SK-N-SH treated with all-trans-retinoic acid at 6 μM for 48 hours (cell line): Measurements from ENCODE around the gene CMC2.

ENCODE experiments used
- ARNTL ChIP-seq: fragments of 450-650 bp; formaldehyde crosslinking; IDR thresholded peaks from 2 replicates; pipeline ENCODE4 v1.5.0; 2020; ENCODE audit warnings: low read depth, mild to moderate bottlenecking, moderate library complexity, borderline replicate concordance
- BACH2 ChIP-seq: fragments of 250-450 bp; sonication (Bioruptor Pico); IDR thresholded peaks from 2 replicates; pipeline ENCODE4 v1.9.0; 2021; ENCODE audit warnings: mild to moderate bottlenecking, borderline replicate concordance
- CSDC2 ChIP-seq: fragments of 250-450 bp; sonication (Bioruptor Pico); IDR thresholded peaks from 2 replicates; pipeline ENCODE4 v1.5.0; 2020; ENCODE audit warnings: mild to moderate bottlenecking, moderate library complexity
- GLIS3 ChIP-seq: fragments of 250-450 bp; sonication (Bioruptor Pico); IDR thresholded peaks from 2 replicates; pipeline ENCODE4 v1.5.0; 2020; ENCODE audit warnings: mild to moderate bottlenecking, moderate library complexity
- PATZ1 ChIP-seq: fragments of 250-450 bp; sonication (Bioruptor Pico); IDR thresholded peaks from 2 replicates; pipeline ENCODE4 v1.8.0; 2020; ENCODE audit warnings: mild to moderate bottlenecking, moderate library complexity, borderline replicate concordance
- ZC3H10 ChIP-seq: fragments of 250-450 bp; sonication (Bioruptor Pico); IDR thresholded peaks from 2 replicates; pipeline ENCODE4 v1.5.1; 2021; ENCODE audit warnings: mild to moderate bottlenecking, moderate library complexity
- ZNF70 ChIP-seq: fragments of 450-650 bp; formaldehyde crosslinking; IDR thresholded peaks from 2 replicates; pipeline ENCODE4 v1.5.0; 2020; ENCODE audit warnings: mild to moderate bottlenecking, moderate library complexity
- ZNF8 ChIP-seq: fragments of 450-650 bp; formaldehyde crosslinking; IDR thresholded peaks from 2 replicates; pipeline ENCODE4 v1.5.0; 2020; ENCODE audit warnings: mild to moderate bottlenecking, moderate library complexity
- TF ChIP-seq, protein P1 (sequence below): fragments of 250-450 bp; sonication (Bioruptor Pico); IDR thresholded peaks from 2 replicates; pipeline ENCODE4 v1.8.0; 2021; ENCODE audit warnings: low read depth, mild to moderate bottlenecking, moderate library complexity, borderline replicate concordance

- no peak for TF ChIP-seq ARNTL
- TF ChIP-seq BACH2 (CRISPR knock-in tag): no peak
- TF ChIP-seq ZNF70 (CRISPR knock-in tag): no peak
- TF ChIP-seq PATZ1 (CRISPR knock-in tag): no peak
- TF ChIP-seq CSDC2 (CRISPR knock-in tag): no peak
- TF ChIP-seq GLIS3 (CRISPR knock-in tag): no peak
- no peak for TF ChIP-seq ZNF8 (CRISPR knock-in tag)
- TF ChIP-seq, protein P1, sequence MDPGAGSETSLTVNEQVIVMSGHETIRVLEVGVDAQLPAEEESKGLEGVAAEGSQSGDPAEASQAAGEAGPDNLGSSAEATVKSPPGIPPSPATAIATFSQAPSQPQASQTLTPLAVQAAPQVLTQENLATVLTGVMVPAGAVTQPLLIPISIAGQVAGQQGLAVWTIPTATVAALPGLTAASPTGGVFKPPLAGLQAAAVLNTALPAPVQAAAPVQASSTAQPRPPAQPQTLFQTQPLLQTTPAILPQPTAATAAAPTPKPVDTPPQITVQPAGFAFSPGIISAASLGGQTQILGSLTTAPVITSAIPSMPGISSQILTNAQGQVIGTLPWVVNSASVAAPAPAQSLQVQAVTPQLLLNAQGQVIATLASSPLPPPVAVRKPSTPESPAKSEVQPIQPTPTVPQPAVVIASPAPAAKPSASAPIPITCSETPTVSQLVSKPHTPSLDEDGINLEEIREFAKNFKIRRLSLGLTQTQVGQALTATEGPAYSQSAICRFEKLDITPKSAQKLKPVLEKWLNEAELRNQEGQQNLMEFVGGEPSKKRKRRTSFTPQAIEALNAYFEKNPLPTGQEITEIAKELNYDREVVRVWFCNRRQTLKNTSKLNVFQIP (CRISPR knock-in tag): no peak
- TF ChIP-seq ZC3H10 (CRISPR knock-in tag): no peak
Observed at GRCh38 chr16:80964351-80964750, 42.3 kb downstream of the CMC2 start.
